PFSK-1 (cell line): Measurements from ENCODE around the gene TULP4.
"Not testable (repeated sequence)": the region's sequence is repeated elsewhere in the genome, so short reads cannot be mapped to it uniquely, and the experiment has no call there.

Experiments used
- POLR2AphosphoS5 ChIP-seq: IDR thresholded peaks from 2 replicates; pipeline ENCODE4 v1.6.1; 2012; ENCODE audit warnings: low read depth, mild to moderate bottlenecking, control low read depth, low read length, moderate library complexity
- SIN3A ChIP-seq: IDR thresholded peaks from 2 replicates; pipeline ENCODE4 v1.6.1; 2012; ENCODE audit warnings: mild to moderate bottlenecking, low read length, moderate library complexity, borderline replicate concordance; ENCODE audit not compliant: insufficient read depth

GRCh38 chr6:158302195-158302796, 10.0 kb upstream of the TULP4 start:
- TF ChIP-seq POLR2AphosphoS5, SIN3A: not testable (repeated sequence)
